HFFc6 (cell line): Measurements from ENCODE around the gene PCSK6. TPM values are rescaled to one million over a fixed set of nuclear protein-coding genes. Genes with fewer than 3 reads are reported as not detected.

Experiments
- DNase-seq: peaks from one replicate; pipeline ENCODE4 v3.0.0-alpha.2; 2018
- H3K27ac Mint-ChIP-seq: 2 replicates; pipeline ENCODE4 v1.8.0; 2020; ENCODE audit warnings: mild to moderate bottlenecking, mixed read lengths
- H3K27me3 Mint-ChIP-seq: 2 replicates; pipeline ENCODE4 v1.8.0; 2021; ENCODE audit warnings: mild to moderate bottlenecking, moderate library complexity, mixed read lengths; ENCODE audit not compliant: insufficient read depth
- H3K36me3 Mint-ChIP-seq: 2 replicates; pipeline ENCODE4 v1.8.0; 2021; ENCODE audit warnings: low read depth, mixed read lengths
- H3K4me1 Mint-ChIP-seq: 2 replicates; pipeline ENCODE4 v1.8.0; 2020; ENCODE audit warnings: low read depth, mixed read lengths
- H3K4me3 Mint-ChIP-seq: 2 replicates; pipeline ENCODE4 v1.8.0; 2020; ENCODE audit warnings: mild to moderate bottlenecking, moderate library complexity, mixed read lengths
- H3K9me3 Mint-ChIP-seq: 2 replicates; pipeline ENCODE4 v1.8.0; 2020; ENCODE audit warnings: mild to moderate bottlenecking, mixed read lengths
- total RNA-seq, 6 experiments: library from RNA; stranded (reverse); fragmentation: NEBNext Ultra II Directional; extraction: Animal tissue kit (Norgen Biotek cat#: 25700); gene quantifications; 2 replicates in 1 of 6; 3 replicates in 5 of 6; pipeline ENCODE4 v1.2.3, GENCODE V29; 2021
- TF ChIP-seq, protein P1 (sequence below): fragments of 200-600 bp; sonication (generic); IDR thresholded peaks from 2 replicates; pipeline ENCODE4 v1.5.0; 2021; ENCODE audit warnings: antibody characterized with exemption, mild to moderate bottlenecking

PCSK6 gene
- total RNA-seq, 6 experiments from 2014 or later = not detected

GRCh38 chr15:101320501-101321052 is 168.9 kb downstream of the PCSK6 start:
- peak overlapping the region; percentile 54 for H3K4me3 Mint-ChIP-seq
- TF ChIP-seq, protein P1, sequence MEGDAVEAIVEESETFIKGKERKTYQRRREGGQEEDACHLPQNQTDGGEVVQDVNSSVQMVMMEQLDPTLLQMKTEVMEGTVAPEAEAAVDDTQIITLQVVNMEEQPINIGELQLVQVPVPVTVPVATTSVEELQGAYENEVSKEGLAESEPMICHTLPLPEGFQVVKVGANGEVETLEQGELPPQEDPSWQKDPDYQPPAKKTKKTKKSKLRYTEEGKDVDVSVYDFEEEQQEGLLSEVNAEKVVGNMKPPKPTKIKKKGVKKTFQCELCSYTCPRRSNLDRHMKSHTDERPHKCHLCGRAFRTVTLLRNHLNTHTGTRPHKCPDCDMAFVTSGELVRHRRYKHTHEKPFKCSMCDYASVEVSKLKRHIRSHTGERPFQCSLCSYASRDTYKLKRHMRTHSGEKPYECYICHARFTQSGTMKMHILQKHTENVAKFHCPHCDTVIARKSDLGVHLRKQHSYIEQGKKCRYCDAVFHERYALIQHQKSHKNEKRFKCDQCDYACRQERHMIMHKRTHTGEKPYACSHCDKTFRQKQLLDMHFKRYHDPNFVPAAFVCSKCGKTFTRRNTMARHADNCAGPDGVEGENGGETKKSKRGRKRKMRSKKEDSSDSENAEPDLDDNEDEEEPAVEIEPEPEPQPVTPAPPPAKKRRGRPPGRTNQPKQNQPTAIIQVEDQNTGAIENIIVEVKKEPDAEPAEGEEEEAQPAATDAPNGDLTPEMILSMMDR = peak; percentile 71
- H3K27me3 Mint-ChIP-seq = peaks cover 56% of the 10 kb centered on the region
- no peak overlapping the region for H3K27ac Mint-ChIP-seq
- no peaks in the 10 kb centered on the region for H3K36me3 Mint-ChIP-seq
- DNase-seq = peak; percentile 58
- H3K9me3 Mint-ChIP-seq = no peaks in the 10 kb centered on the region
- H3K4me1 Mint-ChIP-seq = peaks cover 9% of the 10 kb centered on the region; the same call in 1 of the 2 replicates

- Mint-ChIP-seq H3K27ac (no peak overlapping the region), H3K4me1 (peaks cover 9% of the 10 kb centered on the region; the same call in 1 of the 2 replicates), H3K4me3 (no peak overlapping the region), H3K27me3 (peaks cover 56% of the 10 kb centered on the region), H3K9me3 (no peaks in the 10 kb centered on the region), H3K36me3 (no peaks in the 10 kb centered on the region)
- TF ChIP-seq, protein P1 = no peak
- no peak for DNase-seq
These were observed 170.7 kb downstream of the PCSK6 start for GRCh38 chr15:101318839-101319238.

DNA sequence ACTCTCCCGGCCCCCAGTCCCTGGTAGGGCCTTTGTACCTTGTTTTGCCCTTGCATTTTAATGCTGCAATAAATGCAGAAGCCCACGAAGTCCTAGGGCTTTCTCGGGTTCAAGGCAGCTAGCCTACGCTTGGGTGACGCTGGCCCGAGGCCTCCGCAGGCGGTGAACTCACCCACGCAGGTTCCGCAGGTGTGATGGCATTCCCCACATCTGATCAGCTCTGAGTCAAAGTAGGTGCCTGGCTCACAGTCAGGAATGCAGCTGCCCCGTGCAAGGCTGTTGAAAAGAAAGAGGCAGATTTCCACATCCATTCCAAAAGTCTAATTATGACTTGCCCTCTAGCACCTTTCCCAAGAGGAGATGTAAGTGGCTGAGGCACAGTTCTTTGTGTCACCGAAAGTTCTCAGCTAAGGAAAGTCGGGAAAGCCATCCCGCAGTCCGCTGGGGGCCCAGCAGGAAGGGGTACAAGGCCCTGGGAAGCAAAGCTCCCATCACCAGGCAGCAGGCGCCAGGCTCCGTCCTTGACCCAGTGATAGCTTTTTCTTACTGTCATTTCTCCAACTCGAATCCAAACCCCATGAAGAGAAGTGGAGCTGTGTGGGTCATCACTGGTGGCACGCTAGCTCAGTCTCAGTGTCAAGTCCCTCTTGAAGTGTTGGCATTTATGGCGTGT is 171.2 kb downstream of the PCSK6 start:
- H3K9me3 Mint-ChIP-seq = no peaks in the 10 kb centered on the region

DNA sequence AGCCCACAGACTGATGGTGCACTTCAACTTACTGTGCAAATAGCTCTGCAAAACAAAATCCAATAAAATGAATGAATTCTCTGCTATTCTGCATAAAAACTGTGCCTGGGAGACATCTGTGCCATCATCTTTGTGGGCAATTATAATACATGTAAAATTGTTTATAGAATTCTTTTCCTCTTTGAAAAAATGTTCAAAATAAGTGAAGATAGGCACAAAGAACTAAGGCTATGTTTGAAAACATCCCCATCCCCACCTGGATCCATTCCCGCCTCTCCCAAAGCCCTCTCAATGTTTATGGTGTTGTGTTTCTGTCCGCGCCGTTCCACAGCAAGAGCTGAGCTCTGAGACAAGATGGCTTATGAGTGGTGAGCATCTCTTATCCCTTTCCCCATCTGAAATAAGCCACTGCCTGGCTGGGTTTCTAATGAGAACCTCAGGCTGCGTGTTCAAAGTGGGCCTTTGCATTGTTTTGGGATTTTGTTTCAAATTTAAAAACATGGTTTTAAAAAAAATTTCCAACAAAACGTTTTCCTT is 172.1 kb downstream of the PCSK6 start:
- Mint-ChIP-seq H3K27me3 (peaks cover 48% of the 10 kb centered on the region), H3K9me3 (no peaks in the 10 kb centered on the region), H3K36me3 (no peaks in the 10 kb centered on the region), H3K27ac (no peak overlapping the region), H3K4me1 (peaks cover 9% of the 10 kb centered on the region; the same call in 1 of the 2 replicates), H3K4me3 (no peak overlapping the region)
- TF ChIP-seq, protein P1 = no peak
- DNase-seq = no peak

More for the DNA sequence above, 171.2 kb downstream of the PCSK6 start:
- TF ChIP-seq, protein P1 = no peak
- peaks cover 53% of the 10 kb centered on the region for H3K27me3 Mint-ChIP-seq
- DNase-seq = no peak
- H3K4me3 Mint-ChIP-seq = no peak overlapping the region
- no peaks in the 10 kb centered on the region for H3K36me3 Mint-ChIP-seq
- peaks cover 9% of the 10 kb centered on the region; the same call in 1 of the 2 replicates for H3K4me1 Mint-ChIP-seq
- no peak overlapping the region for H3K27ac Mint-ChIP-seq

DNA sequence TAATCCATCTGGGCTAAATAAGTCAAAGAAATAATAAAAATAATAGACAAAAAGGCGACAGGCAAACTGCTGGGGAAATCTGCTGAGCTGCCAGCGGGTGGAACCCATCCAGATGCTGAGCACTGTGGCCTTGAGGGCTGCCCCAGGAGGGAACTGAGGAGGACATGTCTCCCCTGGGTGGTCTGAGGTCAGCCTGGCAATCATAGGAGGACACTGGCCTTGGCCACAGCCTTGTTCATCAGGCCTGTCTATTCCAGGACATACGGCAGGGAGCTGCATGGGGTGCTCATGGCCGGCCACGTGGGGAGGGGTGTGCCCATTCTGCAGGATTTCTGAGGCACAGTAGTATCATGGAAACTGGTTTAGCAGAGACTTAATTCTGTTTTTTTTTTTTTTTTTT is 173.0 kb downstream of the PCSK6 start:
- peaks cover 42% of the 10 kb centered on the region for H3K27me3 Mint-ChIP-seq
- H3K9me3 Mint-ChIP-seq = no peaks in the 10 kb centered on the region
- no peaks in the 10 kb centered on the region for H3K36me3 Mint-ChIP-seq
- TF ChIP-seq, protein P1 = no peak
- no peak overlapping the region for H3K4me3 Mint-ChIP-seq
- H3K4me1 Mint-ChIP-seq = peaks cover 9% of the 10 kb centered on the region; the same call in 1 of the 2 replicates
- DNase-seq = no peak
- H3K27ac Mint-ChIP-seq = no peak overlapping the region
